Midbrain (tissue), 1 donor: Measurements from ENCODE around the gene CABLES2.
A peak's percentile ranks its signal among the peaks of the same experiment; 100 is the strongest.

ENCODE experiments used
- DNase-seq: peaks from one replicate; lab custom pipeline; 2025; lab: John Stamatoyannopoulos, UW

The CABLES2 gene

GRCh38 chr20:62405108-62405980 is 1.7 kb downstream of the CABLES2 start:
- peak; percentile 15 for DNase-seq

- DNase-seq = no peak
Observed at GRCh38 chr20:62404761-62405107, 2.4 kb downstream of the CABLES2 start.

GRCh38 chr20:62404112-62404665 is 2.9 kb downstream of the CABLES2 start:
- DNase-seq = no peak

- no peak for DNase-seq
Observed at GRCh38 chr20:62403331-62403730, 3.8 kb downstream of the CABLES2 start.

- DNase-seq = no peak
Observed at GRCh38 chr20:62402456-62403150, 4.5 kb downstream of the CABLES2 start.

GRCh38 chr20:62401331-62401779 is 5.7 kb downstream of the CABLES2 start:
- DNase-seq = no peak

GRCh38 chr20:62400541-62400940 is 6.5 kb downstream of the CABLES2 start:
- DNase-seq = no peak

- no peak for DNase-seq
Observed at GRCh38 chr20:62400021-62400420, 7.1 kb downstream of the CABLES2 start.

GRCh38 chr20:62398120-62398821 is 8.8 kb downstream of the CABLES2 start:
- no peak for DNase-seq

- no peak for DNase-seq
Observed at GRCh38 chr20:62396367-62397239, 10.5 kb downstream of the CABLES2 start.

- no peak for DNase-seq
Observed at GRCh38 chr20:62395311-62396242, 11.5 kb downstream of the CABLES2 start.

- DNase-seq = no peak
Observed at GRCh38 chr20:62394248-62395245, 12.5 kb downstream of the CABLES2 start.

GRCh38 chr20:62393830-62394229 is 13.3 kb downstream of the CABLES2 start:
- no peak for DNase-seq

GRCh38 chr20:62393335-62393665 is 13.8 kb downstream of the CABLES2 start:
- no peak for DNase-seq

GRCh38 chr20:62392621-62393334 is 14.3 kb downstream of the CABLES2 start:
- DNase-seq = no peak

- DNase-seq = no peak
Observed at GRCh38 chr20:62392077-62392418, 15.0 kb downstream of the CABLES2 start.

- DNase-seq = no peak
Observed at GRCh38 chr20:62391165-62392076, 15.7 kb downstream of the CABLES2 start.
